Left lung (tissue), 10 donors: ENCODE results near the gene SMIM30. TPM values are rescaled to one million over a fixed set of nuclear protein-coding genes. Genes with fewer than 3 reads are reported as not detected.
A peak's percentile ranks its signal among the peaks of the same experiment; 100 is the strongest.

Experiments used
- ATAC-seq: fragments of 200-7000 bp; cut with Tn5 transposase; one replicate; pipeline ENCODE4 v1.9.1; 2020; ENCODE audit warnings: moderate library complexity
- DNase-seq, 4 donors: peaks; one replicate each; pipeline ENCODE4 v3.0.0-alpha.2; 2013 to 2020
- H3K27ac ChIP-seq, 2 donors: fragments of 200-600 bp; sonication (generic) in 1 of 2; one replicate each; pipeline versions ENCODE4 v1.5.0 to v1.8.0; 2020 to 2021
- H3K27me3 ChIP-seq, 2 donors: fragments of 200-600 bp; sonication (generic) in 1 of 2; one replicate each; pipeline versions ENCODE4 v1.5.0 to v1.8.0; 2020 to 2021
- H3K36me3 ChIP-seq, 2 donors: fragments of 200-600 bp; sonication (generic) in 1 of 2; one replicate each; pipeline versions ENCODE4 v1.5.0 to v1.8.0; 2020 to 2021
- H3K4me1 ChIP-seq, 2 donors: fragments of 200-600 bp; one replicate each; pipeline ENCODE4 v1.8.0; 2021
- H3K4me3 ChIP-seq, 2 donors: fragments of 200-600 bp; sonication (generic) in 1 of 2; one replicate each; pipeline versions ENCODE4 v1.5.0 to v1.8.0; 2020 to 2021; ENCODE audit warnings: mild to moderate bottlenecking in 1 of 2
- H3K9me3 ChIP-seq, 2 donors: fragments of 200-600 bp; sonication (generic) in 1 of 2; one replicate each; pipeline versions ENCODE4 v1.5.0 to v1.8.0; 2020 to 2021
- intact Hi-C, 2 donors: fragments of 100-400 bp; cut with DNase I; formaldehyde crosslinking; loops; one replicate each; pipeline versions ENCODE4 v1.11.2 to v1.14.2; 2022
- polyA plus RNA-seq, 6 donors: library from polyadenylated mRNA; unstranded; fragments of 120-200 nt; gene quantifications; one replicate each; pipeline ENCODE4 v1.2.1, GENCODE V29; 2013; ENCODE audit not compliant: insufficient read length in 6 of 6
- total RNA-seq, 2 donors: library from RNA; stranded (reverse); fragmentation: NEBNext Ultra II Directional; extraction: Animal tissue kit (Norgen Biotek cat#: 25700); gene quantifications; one replicate each; pipeline ENCODE4 v1.2.1, GENCODE V29; 2021
- TF ChIP-seq, protein P1 (sequence below), 2 donors: fragments of 200-600 bp; sonication (generic) in 1 of 2; IDR thresholded peaks; one replicate each; pipeline versions ENCODE4 v1.5.0 to v1.8.0; 2021; ENCODE audit warnings: antibody characterized with exemption in 2 of 2
- donor health status: DM: no; HTN: yes; CAD: no.
- donor health status: DM: no; HTN: no; CAD: no.

SMIM30 gene
- total and polyA plus RNA-seq, 8 donors, result 50.8 to 80.0 (median 70.5) TPM

DNA sequence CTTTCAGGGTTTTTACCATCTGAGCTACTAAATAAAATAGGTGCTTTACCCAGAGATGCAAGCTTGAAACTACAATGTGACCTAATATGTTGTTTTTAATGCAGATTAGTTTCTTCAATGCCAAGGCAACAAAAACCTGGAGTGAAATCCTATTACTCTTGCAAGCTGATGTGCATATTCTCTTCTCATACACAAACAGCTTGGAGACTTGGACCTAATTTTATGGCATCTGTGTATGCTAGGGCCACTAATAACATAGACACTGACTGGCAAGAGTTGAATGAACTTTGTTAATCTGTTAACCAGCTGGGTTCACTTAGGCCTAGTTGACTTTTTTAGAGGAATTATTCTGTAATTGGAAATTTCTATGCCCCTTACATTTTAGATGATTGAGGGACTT, 23.4 kb upstream of the SMIM30 start:
- DNase-seq, result no peak
- ATAC-seq, result no peak
- Histone ChIP-seq H3K27ac (no peak overlapping the region), H3K36me3 (no peaks in the 10 kb centered on the region), H3K9me3 (no peaks in the 10 kb centered on the region), H3K27me3 (no peaks in the 10 kb centered on the region), H3K4me1 (no peaks in the 10 kb centered on the region), H3K4me3 (no peak overlapping the region)
- TF ChIP-seq, protein P1, sequence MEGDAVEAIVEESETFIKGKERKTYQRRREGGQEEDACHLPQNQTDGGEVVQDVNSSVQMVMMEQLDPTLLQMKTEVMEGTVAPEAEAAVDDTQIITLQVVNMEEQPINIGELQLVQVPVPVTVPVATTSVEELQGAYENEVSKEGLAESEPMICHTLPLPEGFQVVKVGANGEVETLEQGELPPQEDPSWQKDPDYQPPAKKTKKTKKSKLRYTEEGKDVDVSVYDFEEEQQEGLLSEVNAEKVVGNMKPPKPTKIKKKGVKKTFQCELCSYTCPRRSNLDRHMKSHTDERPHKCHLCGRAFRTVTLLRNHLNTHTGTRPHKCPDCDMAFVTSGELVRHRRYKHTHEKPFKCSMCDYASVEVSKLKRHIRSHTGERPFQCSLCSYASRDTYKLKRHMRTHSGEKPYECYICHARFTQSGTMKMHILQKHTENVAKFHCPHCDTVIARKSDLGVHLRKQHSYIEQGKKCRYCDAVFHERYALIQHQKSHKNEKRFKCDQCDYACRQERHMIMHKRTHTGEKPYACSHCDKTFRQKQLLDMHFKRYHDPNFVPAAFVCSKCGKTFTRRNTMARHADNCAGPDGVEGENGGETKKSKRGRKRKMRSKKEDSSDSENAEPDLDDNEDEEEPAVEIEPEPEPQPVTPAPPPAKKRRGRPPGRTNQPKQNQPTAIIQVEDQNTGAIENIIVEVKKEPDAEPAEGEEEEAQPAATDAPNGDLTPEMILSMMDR (IDR thresholded peaks at IDR 0.05), result no peak
- intact Hi-C loops, result no loop called here

- TF ChIP-seq, protein P1 (IDR thresholded peaks at IDR 0.05), result no peak
- peak in 1 of 4 donors; percentile 15 for DNase-seq
- Histone ChIP-seq H3K4me1 (no peaks in the 10 kb centered on the region), H3K4me3 (no peak overlapping the region), H3K27me3 (no peaks in the 10 kb centered on the region), H3K27ac (no peak overlapping the region), H3K36me3 (no peaks in the 10 kb centered on the region), H3K9me3 (no peaks in the 10 kb centered on the region)
- ATAC-seq, result no peak
- intact Hi-C loops, result no loop called here
Observed at GRCh38 chr7:113140956-113141355, 22.6 kb upstream of the SMIM30 start.

GRCh38 chr7:113137241-113137640, 18.9 kb upstream of the SMIM30 start:
- H3K9me3 ChIP-seq, result no peaks in the 10 kb centered on the region
- ATAC-seq, result no peak
- intact Hi-C loops, result no loop called here
- DNase-seq, result no peak
- no peaks in the 10 kb centered on the region for H3K27me3 ChIP-seq
- H3K4me3 ChIP-seq, result no peak overlapping the region
- no peak overlapping the region for H3K27ac ChIP-seq
- no peaks in the 10 kb centered on the region for H3K4me1 ChIP-seq
- TF ChIP-seq, protein P1 (IDR thresholded peaks at IDR 0.05), result no peak
- no peaks in the 10 kb centered on the region for H3K36me3 ChIP-seq

GRCh38 chr7:113134025-113134424, 15.7 kb upstream of the SMIM30 start:
- ATAC-seq (no peak), DNase-seq (no peak)
- Histone ChIP-seq H3K4me3 (no peak overlapping the region), H3K27me3 (no peaks in the 10 kb centered on the region), H3K4me1 (no peaks in the 10 kb centered on the region), H3K36me3 (no peaks in the 10 kb centered on the region), H3K9me3 (no peaks in the 10 kb centered on the region), H3K27ac (no peak overlapping the region)
- TF ChIP-seq, protein P1 (IDR thresholded peaks at IDR 0.05), result no peak
- intact Hi-C loops, result no loop called here

DNA sequence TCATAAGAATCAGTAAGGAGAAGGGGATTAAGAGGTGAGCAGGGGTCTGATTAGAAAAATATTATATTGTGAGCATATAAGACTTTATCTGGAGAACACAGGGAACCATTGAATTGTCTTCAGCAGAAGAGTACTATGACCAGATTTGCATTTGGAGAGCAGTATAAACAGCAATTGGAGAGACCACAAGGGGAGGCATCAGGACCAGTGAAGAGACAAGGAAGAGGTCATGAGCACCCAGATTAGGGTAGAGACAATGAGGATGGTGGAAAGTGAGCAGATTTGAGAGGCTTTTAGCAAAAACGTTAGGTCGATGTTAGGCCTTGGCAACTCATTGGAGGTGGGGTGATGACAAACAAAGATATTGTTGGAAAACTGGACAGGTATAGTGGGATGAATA, 13.0 kb upstream of the SMIM30 start:
- Histone ChIP-seq H3K36me3 (no peaks in the 10 kb centered on the region), H3K27ac (no peak overlapping the region), H3K4me3 (no peak overlapping the region), H3K27me3 (no peaks in the 10 kb centered on the region), H3K9me3 (no peaks in the 10 kb centered on the region), H3K4me1 (no peaks in the 10 kb centered on the region)
- TF ChIP-seq, protein P1 (IDR thresholded peaks at IDR 0.05), result no peak
- DNase-seq (no peak), ATAC-seq (no peak)
- intact Hi-C loops, result no loop called here
